Measurements from ENCODE around the gene SHQ1.

The SHQ1 gene

GRCh38 chr3:72702997-72703396 lies 145.2 kb downstream of the SHQ1 start:
- no peaks in the 10 kb centered on the region for H4K20me1 ChIP-seq (ENCODE audit: insufficient read depth)

DNA sequence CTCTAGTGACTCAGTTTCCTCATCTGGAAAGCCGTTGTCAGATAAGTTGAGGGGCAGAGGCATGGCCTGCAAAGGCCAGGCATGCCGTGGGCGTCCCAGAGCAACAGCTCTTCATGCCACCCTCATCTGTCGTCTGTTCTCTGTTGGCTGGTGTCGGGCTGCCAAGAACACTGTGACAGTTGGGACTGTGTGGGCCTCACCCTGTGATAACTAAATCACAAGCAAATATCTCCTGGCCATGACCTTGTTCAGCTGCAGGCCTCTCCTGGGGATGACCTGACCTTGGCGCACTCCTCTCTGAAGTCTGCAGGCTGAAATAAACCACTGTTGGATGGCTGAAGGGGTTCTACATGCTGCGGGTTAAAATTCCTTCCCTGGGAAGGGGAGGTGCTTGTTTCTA lies 145.9 kb downstream of the SHQ1 start:
- H3K79me2 ChIP-seq (ENCODE audit: insufficient read depth, low read depth): no peaks in the 10 kb centered on the region
- H3K4me1 ChIP-seq (ENCODE audit: low read depth, poor library complexity, severe bottlenecking): no peaks in the 10 kb centered on the region
- H4K20me1 ChIP-seq (ENCODE audit: insufficient read depth): no peaks in the 10 kb centered on the region
- no peaks in the 10 kb centered on the region for H3K36me3 ChIP-seq (ENCODE audit: insufficient read depth)
- H3K4me3 ChIP-seq (IDR thresholded peaks at IDR 0.05; ENCODE audit: insufficient read depth, low read depth, low read length): no peak overlapping the region
- no peak overlapping the region for H3K27ac ChIP-seq
- H3K4me2 ChIP-seq: no peak overlapping the region
- H3K27me3 ChIP-seq (ENCODE audit: insufficient read depth, low read depth): no peaks in the 10 kb centered on the region
- H3K9ac ChIP-seq: no peak overlapping the region
- no peak for TF ChIP-seq CTCF (conservative IDR thresholded peaks at IDR 0.05; ENCODE audit: low read depth, low read length)
- no peak overlapping the region for H2AFZ ChIP-seq (ENCODE audit: low read depth)

More at GRCh38 chr3:72702997-72703396, 145.2 kb downstream of the SHQ1 start:
- Histone ChIP-seq H3K36me3 (ENCODE audit: insufficient read depth) (no peaks in the 10 kb centered on the region), H2AFZ (ENCODE audit: low read depth) (no peak overlapping the region), H3K4me2 (no peak overlapping the region), H3K27me3 (ENCODE audit: insufficient read depth, low read depth) (no peaks in the 10 kb centered on the region), H3K9ac (no peak overlapping the region), H3K79me2 (ENCODE audit: insufficient read depth, low read depth) (no peaks in the 10 kb centered on the region), H3K27ac (no peak overlapping the region), H3K4me1 (ENCODE audit: low read depth, poor library complexity, severe bottlenecking) (no peaks in the 10 kb centered on the region), H3K4me3 (IDR thresholded peaks at IDR 0.05; ENCODE audit: insufficient read depth, low read depth, low read length) (no peak overlapping the region)
- TF ChIP-seq CTCF (conservative IDR thresholded peaks at IDR 0.05; ENCODE audit: low read depth, low read length): no peak

- H3K36me3 ChIP-seq (ENCODE audit: insufficient read depth): no peaks in the 10 kb centered on the region
- H4K20me1 ChIP-seq (ENCODE audit: insufficient read depth): no peaks in the 10 kb centered on the region
- H3K4me2 ChIP-seq: no peak overlapping the region
- H3K79me2 ChIP-seq (ENCODE audit: insufficient read depth, low read depth): no peaks in the 10 kb centered on the region
- no peaks in the 10 kb centered on the region for H3K27me3 ChIP-seq (ENCODE audit: insufficient read depth, low read depth)
- H3K4me3 ChIP-seq (IDR thresholded peaks at IDR 0.05; ENCODE audit: insufficient read depth, low read depth, low read length): no peak overlapping the region
- no peak overlapping the region for H3K27ac ChIP-seq
- no peak overlapping the region for H3K9ac ChIP-seq
- no peaks in the 10 kb centered on the region for H3K4me1 ChIP-seq (ENCODE audit: low read depth, poor library complexity, severe bottlenecking)
- H2AFZ ChIP-seq (ENCODE audit: low read depth): no peak overlapping the region
- TF ChIP-seq CTCF (conservative IDR thresholded peaks at IDR 0.05; ENCODE audit: low read depth, low read length): no peak
These were observed 148.1 kb downstream of the SHQ1 start for GRCh38 chr3:72700106-72700505.

- Histone ChIP-seq H3K4me2 (no peak overlapping the region), H2AFZ (ENCODE audit: low read depth) (no peak overlapping the region), H3K9ac (no peak overlapping the region), H3K27ac (no peak overlapping the region), H3K79me2 (ENCODE audit: insufficient read depth, low read depth) (no peaks in the 10 kb centered on the region), H3K36me3 (ENCODE audit: insufficient read depth) (no peaks in the 10 kb centered on the region), H4K20me1 (ENCODE audit: insufficient read depth) (no peaks in the 10 kb centered on the region), H3K27me3 (ENCODE audit: insufficient read depth, low read depth) (no peaks in the 10 kb centered on the region), H3K4me1 (ENCODE audit: low read depth, poor library complexity, severe bottlenecking) (no peaks in the 10 kb centered on the region), H3K4me3 (IDR thresholded peaks at IDR 0.05; ENCODE audit: insufficient read depth, low read depth, low read length) (no peak overlapping the region)
- no peak for TF ChIP-seq CTCF (conservative IDR thresholded peaks at IDR 0.05; ENCODE audit: low read depth, low read length)
These were observed 148.6 kb downstream of the SHQ1 start for GRCh38 chr3:72699631-72700030.

Data from KMS-11 (cell line).